Fibroblast of skin of scalp (primary cell): Measurements from ENCODE around the gene MIPEP.
A peak's percentile ranks its signal among the peaks of the same experiment; 100 is the strongest.

ENCODE experiments used
- DNase-seq: peaks from one replicate; pipeline ENCODE4 v3.0.0-alpha.2; 2013

MIPEP gene

GRCh38 chr13:23851106-23851505 is 38.1 kb downstream of the MIPEP start:
- peak; percentile 47 for DNase-seq

GRCh38 chr13:23850134-23850533 is 39.1 kb downstream of the MIPEP start:
- DNase-seq, result no peak

- DNase-seq, result no peak
Measured at GRCh38 chr13:23849670-23850069, 39.5 kb downstream of the MIPEP start.

GRCh38 chr13:23848646-23849141 is 40.5 kb downstream of the MIPEP start:
- DNase-seq, result no peak

DNA sequence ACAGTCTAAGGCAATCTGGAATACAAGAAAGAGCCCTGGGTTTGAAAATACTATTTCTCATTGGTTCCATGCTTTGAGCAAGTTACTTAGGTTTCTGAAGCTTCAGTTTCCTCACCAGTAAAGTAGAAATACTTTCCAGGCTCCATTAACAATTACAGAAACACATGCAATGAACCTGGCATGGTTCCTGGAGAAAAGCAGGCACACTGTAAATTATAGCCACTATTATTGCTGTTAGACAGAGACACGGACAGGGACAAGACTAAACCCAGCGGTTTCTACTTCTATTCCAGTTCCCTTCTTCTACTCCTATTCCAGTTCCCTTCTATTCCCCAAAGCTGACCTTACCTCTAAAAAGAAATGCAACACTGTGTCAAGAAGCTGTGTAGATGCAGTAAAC is 41.2 kb downstream of the MIPEP start:
- DNase-seq, result no peak

DNA sequence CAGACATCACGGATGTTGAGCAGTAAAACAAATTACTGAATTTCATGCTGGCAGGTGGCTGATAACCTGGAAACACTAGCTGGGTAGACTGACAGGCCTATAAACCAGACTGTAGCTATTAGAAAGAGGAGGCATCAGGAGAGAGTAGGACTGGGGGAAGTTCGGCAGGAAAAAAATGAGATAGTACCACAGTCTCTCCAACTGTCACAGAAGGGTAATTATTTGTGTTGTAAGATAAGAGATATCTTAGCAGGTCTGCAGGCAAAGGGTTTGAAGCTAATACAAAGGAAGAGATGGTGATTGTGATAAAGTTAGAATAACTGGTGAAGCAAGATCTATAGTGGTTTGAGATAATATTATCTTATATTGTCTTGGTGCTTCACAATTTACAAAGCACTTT is 41.7 kb downstream of the MIPEP start:
- DNase-seq, result no peak

- DNase-seq, result no peak
Measured at GRCh38 chr13:23845105-23845725, 44.0 kb downstream of the MIPEP start.

- DNase-seq, result no peak
Measured at GRCh38 chr13:23844132-23844531, 45.1 kb downstream of the MIPEP start.

DNA sequence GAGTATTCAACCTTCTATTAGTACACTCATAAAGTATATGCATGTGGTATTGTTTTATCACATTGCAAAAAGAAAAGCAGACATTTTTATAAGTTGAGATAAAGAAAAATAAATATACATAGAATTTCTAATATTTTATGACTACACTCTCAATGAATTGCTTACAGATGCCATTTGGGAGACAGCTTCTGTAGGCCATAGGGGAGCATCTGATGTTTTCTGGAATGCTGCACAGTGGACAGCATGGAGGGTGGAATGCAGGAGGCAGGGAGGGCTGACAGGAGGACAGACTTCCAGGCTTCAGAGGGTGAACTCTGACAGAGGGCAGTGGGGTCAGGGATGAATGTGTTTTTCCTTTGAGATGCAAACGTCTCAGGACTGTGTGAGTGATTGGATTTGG is 45.8 kb downstream of the MIPEP start:
- peak; percentile 62 for DNase-seq

GRCh38 chr13:23842406-23842805 is 46.8 kb downstream of the MIPEP start:
- DNase-seq, result no peak

DNA sequence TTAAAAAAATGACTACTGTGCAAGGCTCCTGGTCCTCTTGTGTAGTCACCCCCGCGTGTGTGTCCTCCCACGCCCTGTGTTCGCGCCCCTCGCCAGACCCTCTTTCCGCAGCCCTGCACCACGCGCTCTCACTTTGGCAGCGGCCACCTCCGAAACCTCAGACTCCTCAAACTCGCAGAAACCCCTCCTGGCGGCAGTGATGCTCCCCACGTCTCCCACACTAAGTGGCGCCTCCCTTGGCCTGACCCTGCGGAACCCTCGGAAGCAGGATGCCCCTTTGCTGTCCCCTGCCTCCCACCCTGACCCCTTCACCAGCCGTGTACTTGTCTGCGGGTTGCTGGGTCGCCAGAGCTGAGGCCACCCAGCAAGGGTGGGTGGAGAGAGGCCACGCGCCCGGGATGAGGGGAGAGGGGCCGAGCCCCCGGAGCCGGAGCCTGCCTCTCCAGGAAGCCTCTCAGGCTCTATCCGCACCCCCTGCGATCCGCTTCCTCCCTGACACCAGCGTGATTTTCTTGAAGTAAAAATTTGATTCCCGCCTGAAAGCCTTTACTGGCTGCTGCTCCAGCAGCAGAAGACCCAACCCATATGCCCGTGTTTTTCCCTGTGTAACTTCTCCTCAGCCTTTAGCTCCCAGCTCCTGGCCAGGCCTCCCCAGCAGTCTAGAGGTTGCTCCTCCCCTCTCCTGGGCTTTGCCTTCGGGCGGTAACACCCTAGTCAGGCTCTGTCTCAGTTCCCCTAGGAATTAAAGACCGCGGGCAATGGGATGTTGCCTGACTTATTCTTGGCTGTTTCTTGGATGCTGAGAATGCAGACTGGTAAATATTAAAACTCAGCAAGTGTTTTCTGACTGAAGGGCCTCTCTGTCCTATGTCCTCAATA is 55.2 kb downstream of the MIPEP start:
- DNase-seq, result no peak

- peak; percentile 53 for DNase-seq
Measured at GRCh38 chr13:23828866-23829265, 60.3 kb downstream of the MIPEP start.

GRCh38 chr13:23828086-23828485 is 61.1 kb downstream of the MIPEP start:
- no peak for DNase-seq

DNA sequence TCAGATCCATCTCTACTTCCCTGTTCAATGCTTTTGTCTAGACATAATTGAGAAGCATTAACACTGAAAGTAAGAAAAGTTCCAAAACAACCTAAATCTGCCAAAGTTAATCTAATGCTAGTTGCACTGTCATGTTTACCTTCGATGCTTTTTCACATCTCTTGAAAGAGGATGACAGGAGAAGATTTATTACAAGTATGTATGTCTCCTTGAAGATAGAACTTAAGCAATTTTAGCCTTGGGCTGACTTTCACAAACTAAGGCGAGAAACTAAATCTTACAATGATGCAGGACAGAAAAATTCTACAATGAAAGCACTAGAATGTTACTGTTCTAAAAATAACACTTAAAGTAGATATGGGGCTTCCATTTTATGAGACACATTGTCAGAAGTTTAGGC is 64.0 kb downstream of the MIPEP start:
- no peak for DNase-seq

DNA sequence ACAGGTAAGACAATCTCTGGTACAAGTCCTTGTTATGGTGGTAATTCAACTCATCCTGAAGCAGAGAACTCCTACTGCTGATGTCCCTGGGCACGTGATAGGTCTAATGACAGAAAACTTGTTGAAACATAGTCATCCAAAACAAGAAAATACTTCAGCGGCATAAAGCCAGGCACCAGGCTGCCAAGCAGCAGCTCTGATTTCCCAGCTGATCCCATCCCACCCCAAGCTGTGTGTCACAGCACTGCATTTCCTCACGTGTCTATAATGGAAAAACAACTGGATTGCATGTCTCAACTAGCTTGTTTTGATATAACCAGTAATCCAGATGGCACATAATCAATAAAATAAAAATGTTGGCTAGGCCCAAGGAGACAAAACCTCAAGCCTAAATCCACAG is 64.8 kb downstream of the MIPEP start:
- no peak for DNase-seq

GRCh38 chr13:23822252-23822824 is 66.9 kb downstream of the MIPEP start:
- no peak for DNase-seq

DNA sequence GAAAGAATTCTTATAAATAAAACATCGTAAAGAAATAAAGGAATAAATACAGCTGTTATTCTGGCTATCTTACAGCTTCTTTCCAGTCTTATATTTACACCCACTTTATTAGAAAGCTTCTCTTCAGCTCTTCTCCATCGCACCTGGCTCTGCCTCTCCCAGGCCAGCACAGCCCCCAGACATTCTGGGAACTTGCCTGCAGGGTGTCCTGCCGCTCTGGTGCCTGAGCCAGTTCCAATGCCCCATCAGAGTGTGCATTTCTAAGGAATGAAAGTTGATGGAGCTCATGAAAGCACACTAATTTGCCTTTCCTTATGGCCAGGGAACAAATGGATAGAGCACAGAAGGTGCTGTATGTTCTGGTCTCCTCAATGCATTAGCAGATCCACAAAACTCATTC is 68.7 kb downstream of the MIPEP start:
- no peak for DNase-seq

DNA sequence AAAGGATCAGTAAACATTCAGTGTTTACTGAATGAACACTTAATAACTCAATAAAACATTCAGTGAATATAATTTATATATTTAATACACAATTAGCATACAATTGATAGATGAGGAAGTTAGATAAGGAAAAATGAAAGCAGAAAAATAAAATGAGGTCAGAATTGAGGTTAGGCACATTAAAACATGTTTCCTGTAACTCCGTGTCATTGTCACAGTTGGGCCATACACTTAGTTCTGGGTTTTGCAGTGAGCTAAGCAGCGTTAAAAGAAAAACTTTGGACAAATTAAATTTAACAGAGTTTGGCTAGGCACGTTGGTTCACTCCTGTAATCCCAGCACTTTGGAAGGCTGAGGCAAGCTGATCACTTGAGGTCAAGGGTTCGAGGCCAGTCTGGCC is 71.4 kb downstream of the MIPEP start:
- DNase-seq, result no peak

GRCh38 chr13:23817136-23817535 is 72.1 kb downstream of the MIPEP start:
- no peak for DNase-seq

DNA sequence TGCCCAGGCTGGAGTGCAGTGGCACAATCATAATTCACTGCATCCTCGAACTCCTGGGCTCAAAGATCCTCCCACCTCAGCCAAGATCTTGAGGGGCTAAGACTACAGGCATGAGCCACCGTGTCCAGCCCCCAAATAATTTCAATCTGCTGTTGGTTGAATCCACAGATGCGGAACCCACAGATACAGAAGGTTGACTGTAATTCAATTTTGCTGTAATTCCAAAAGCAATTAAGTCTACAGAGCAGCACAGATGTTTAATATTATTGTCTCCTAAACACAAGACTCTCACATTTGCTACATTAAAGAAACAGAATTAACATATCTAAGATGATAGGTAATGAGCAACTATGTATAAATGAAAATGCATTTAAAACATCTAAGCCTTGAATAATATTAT is 75.6 kb downstream of the MIPEP start:
- DNase-seq, result no peak

- no peak for DNase-seq
Measured at GRCh38 chr13:23811366-23812062, 77.7 kb downstream of the MIPEP start.

DNA sequence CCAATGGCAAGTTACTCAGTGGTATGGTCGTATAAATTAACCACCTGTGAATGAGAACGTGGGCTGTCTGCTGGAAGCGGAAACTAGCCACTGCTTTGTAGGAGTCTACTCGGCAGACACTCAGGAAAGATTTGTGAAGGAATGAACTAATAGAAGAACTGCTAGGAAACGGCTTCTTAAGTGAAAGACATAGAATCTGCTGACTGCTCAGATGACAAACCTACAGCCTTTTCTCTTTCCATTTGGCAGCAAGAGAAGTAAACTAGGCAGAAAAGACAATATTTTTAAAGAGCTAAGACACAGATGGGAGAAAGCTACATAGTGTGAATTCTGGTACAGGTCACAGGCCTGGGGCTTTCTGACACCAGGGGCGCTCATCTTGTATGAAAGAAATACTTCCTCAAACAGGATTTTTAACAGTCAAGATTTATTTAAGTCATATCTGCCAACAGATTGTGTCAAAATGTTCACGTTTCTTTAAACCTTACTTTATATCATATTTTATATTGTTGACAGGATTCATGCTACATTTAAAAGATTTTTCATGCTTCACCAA is 78.4 kb downstream of the MIPEP start:
- DNase-seq, result no peak

GRCh38 chr13:23808803-23809202 is 80.4 kb downstream of the MIPEP start:
- DNase-seq, result no peak
